Caco-2 (cell line): ENCODE results near the gene STK36. TPM values are rescaled to one million over a fixed set of nuclear protein-coding genes. Genes with fewer than 3 reads are reported as not detected.

Experiments
- BruUV-seq: library from RNA; stranded (reverse); fragments of 400-500 nt; replicated peaks from 2 replicates; lab custom pipeline; 2021; lab: Mats Ljungman, UMichigan
- CTCF ChIA-PET: fragments of 300-600 bp; sonication (Branson Sonifier 250); formaldehyde crosslinking; loops from one replicate; lab custom pipeline; 2022; ENCODE audit warnings: antibody characterized with exemption; lab: Charles Lee
- POLR2A ChIA-PET: fragments of 300-600 bp; sonication (Branson Sonifier 250); formaldehyde crosslinking; loops from one replicate; lab custom pipeline; 2022; ENCODE audit warnings: antibody characterized with exemption; lab: Charles Lee
- DNase-seq, 2 experiments: peaks; one replicate each; pipeline versions ENCODE4 v3.0.0 to v3.0.0-alpha.2; 2020 to 2022
- H3K27me3 ChIP-seq: replicated peaks from 2 replicates; pipeline ENCODE4 v1.6.0; 2011; ENCODE audit warnings: low read length; ENCODE audit not compliant: control insufficient read depth, insufficient read depth
- H3K36me3 ChIP-seq: 2 replicates; pipeline ENCODE4 v1.5.1; 2011; ENCODE audit warnings: low read length; ENCODE audit not compliant: control insufficient read depth, insufficient read depth
- H3K4me1 ChIP-seq: fragments of 250-450 bp; sonication (Bioruptor Pico); 2 replicates; pipeline ENCODE4 v1.5.1; 2020; ENCODE audit warnings: mild to moderate bottlenecking
- H3K4me3 ChIP-seq: 2 replicates; pipeline ENCODE4 v1.5.1; 2011; ENCODE audit warnings: low read depth, mild to moderate bottlenecking, control low read depth, low read length
- H3K9me3 ChIP-seq: fragments of 250-450 bp; sonication (Bioruptor Pico); 2 replicates; pipeline ENCODE4 v1.5.1; 2020; ENCODE audit warnings: mild to moderate bottlenecking, moderate library complexity
- H3K27ac Mint-ChIP-seq: one replicate; pipeline ENCODE4 v1.8.0; 2022; ENCODE audit warnings: mixed read lengths; ENCODE audit not compliant: unreplicated experiment
- H3K27me3 Mint-ChIP-seq: one replicate; pipeline ENCODE4 v1.8.0; 2022; ENCODE audit warnings: mixed read lengths; ENCODE audit not compliant: insufficient read depth, unreplicated experiment
- H3K36me3 Mint-ChIP-seq: one replicate; pipeline ENCODE4 v1.8.0; 2022; ENCODE audit warnings: mild to moderate bottlenecking, mixed read lengths; ENCODE audit not compliant: insufficient read depth, unreplicated experiment
- H3K4me1 Mint-ChIP-seq: one replicate; pipeline ENCODE4 v1.8.0; 2022; ENCODE audit warnings: low read depth, mixed read lengths; ENCODE audit not compliant: unreplicated experiment
- H3K4me3 Mint-ChIP-seq: one replicate; pipeline ENCODE4 v1.8.0; 2022; ENCODE audit warnings: mild to moderate bottlenecking, moderate library complexity, mixed read lengths; ENCODE audit not compliant: unreplicated experiment
- H3K9me3 Mint-ChIP-seq: one replicate; pipeline ENCODE4 v1.8.0; 2022; ENCODE audit warnings: mixed read lengths; ENCODE audit not compliant: unreplicated experiment
- CTCF ChIP-seq, 2 experiments: fragments of 200-600 bp in 1 of 2; IDR thresholded peaks; 1 replicate in 1 of 2; 2 replicates in 1 of 2; pipeline versions ENCODE4 v1.5.1 to v1.8.0; 2011 to 2022; ENCODE audit warnings: antibody characterized with exemption in 1 of 2, control low read depth in 1 of 2, inconsistent platforms in 1 of 2, low read depth in 1 of 2, low read length in 1 of 2, mild to moderate bottlenecking in 1 of 2, moderate library complexity in 1 of 2; ENCODE audit not compliant: insufficient read depth in 1 of 2, severe bottlenecking in 1 of 2, unreplicated experiment in 1 of 2
- intact Hi-C: fragments of 100-400 bp; cut with micrococcal nuclease; formaldehyde crosslinking; loops from one replicate; pipeline ENCODE4 v1.10.0; 2022; ENCODE audit not compliant: unreplicated experiment
- total RNA-seq: library from RNA; stranded (reverse); gene quantifications from 2 replicates; pipeline ENCODE4 v1.2.3, GENCODE V29; 2022

The STK36 gene
- total RNA-seq, 1 experiment from 2014 or later, result 44.1 TPM

- TF ChIP-seq CTCF (IDR thresholded peaks at IDR 0.05; ENCODE audit: insufficient read depth in 1 of 2, low read depth in 1 of 2, low read length in 1 of 2, severe bottlenecking in 1 of 2, unreplicated experiment in 1 of 2), result no peak
- no peaks in the 10 kb centered on the region for H3K4me1 Mint-ChIP-seq
- no peaks in the 10 kb centered on the region for H3K9me3 Mint-ChIP-seq
- DNase-seq, result no peak
- BruUV-seq, result no TSS peak
- H3K27me3 Mint-ChIP-seq, result no peaks in the 10 kb centered on the region
- H3K9me3 ChIP-seq, result peaks cover 14% of the 10 kb centered on the region
- H3K27ac Mint-ChIP-seq, result no peak overlapping the region
- no peaks in the 10 kb centered on the region for H3K27me3 ChIP-seq
- H3K4me3 Mint-ChIP-seq, result no peak overlapping the region
- H3K36me3 ChIP-seq, result peaks cover 2% of the 10 kb centered on the region; the same call in 1 of the 2 replicates
- intact Hi-C loops, result no loop called here
- ChIA-PET POLR2A (interaction anchor here (0.6 kb wide), 1 partner anchor 58 kb away, joined by 3 read pairs; no protein-coding TSS in a partner anchor), CTCF (interaction anchor here (1.3 kb wide), 1 partner anchor 16 kb away, joined by 3 read pairs; no protein-coding TSS in a partner anchor)
- peaks cover 51% of the 10 kb centered on the region for H3K36me3 Mint-ChIP-seq
- H3K4me1 ChIP-seq, result no peaks in the 10 kb centered on the region
- no peak overlapping the region for H3K4me3 ChIP-seq
These were observed 54.2 kb downstream of the STK36 start for GRCh38 chr2:218726004-218726574.

GRCh38 chr2:218727502-218728165 is 55.7 kb downstream of the STK36 start:
- Histone ChIP-seq H3K4me3 (no peak overlapping the region), H3K4me1 (peaks cover 7% of the 10 kb centered on the region; the same call in 1 of the 2 replicates), H3K9me3 (peaks cover 14% of the 10 kb centered on the region), H3K27me3 (no peaks in the 10 kb centered on the region), H3K36me3 (peaks cover 2% of the 10 kb centered on the region; the same call in 1 of the 2 replicates)
- ChIA-PET POLR2A (no interaction called here), CTCF (interaction anchor here (0.6 to 1.0 kb wide), 2 partner anchors 120 to 846 kb away, joined by 4 to 5 read pairs; no protein-coding TSS in a partner anchor)
- H3K4me1 Mint-ChIP-seq, result peaks cover 7% of the 10 kb centered on the region
- no peak for DNase-seq
- intact Hi-C loops, result loop anchor here (1.0 kb wide), 1 partner anchor 120 kb away; no protein-coding TSS in a partner anchor
- H3K27ac Mint-ChIP-seq, result no peak overlapping the region
- no TSS peak for BruUV-seq
- no peak overlapping the region for H3K4me3 Mint-ChIP-seq
- H3K9me3 Mint-ChIP-seq, result no peaks in the 10 kb centered on the region
- H3K27me3 Mint-ChIP-seq, result no peaks in the 10 kb centered on the region
- H3K36me3 Mint-ChIP-seq, result peaks cover 51% of the 10 kb centered on the region
- peak; percentile 23 to 37 for TF ChIP-seq CTCF (IDR thresholded peaks at IDR 0.05; ENCODE audit: insufficient read depth in 1 of 2, low read depth in 1 of 2, low read length in 1 of 2, severe bottlenecking in 1 of 2, unreplicated experiment in 1 of 2)

- peaks cover 62% of the 10 kb centered on the region for H3K36me3 Mint-ChIP-seq
- peaks cover 14% of the 10 kb centered on the region for H3K9me3 ChIP-seq
- TF ChIP-seq CTCF (IDR thresholded peaks at IDR 0.05; ENCODE audit: insufficient read depth in 1 of 2, low read depth in 1 of 2, low read length in 1 of 2, severe bottlenecking in 1 of 2, unreplicated experiment in 1 of 2), result no peak
- peaks cover 2% of the 10 kb centered on the region; the same call in 1 of the 2 replicates for H3K36me3 ChIP-seq
- H3K27me3 Mint-ChIP-seq, result no peaks in the 10 kb centered on the region
- no peak overlapping the region for H3K4me3 ChIP-seq
- ChIA-PET POLR2A (interaction anchor here (0.7 kb wide), 1 partner anchor 180 kb away, joined by 10 read pairs; no protein-coding TSS in a partner anchor), CTCF (no interaction called here)
- H3K4me1 ChIP-seq, result peaks cover 7% of the 10 kb centered on the region; the same call in 1 of the 2 replicates
- no peak for DNase-seq
- no peak overlapping the region for H3K27ac Mint-ChIP-seq
- intact Hi-C loops, result no loop called here
- no peaks in the 10 kb centered on the region for H3K9me3 Mint-ChIP-seq
- H3K27me3 ChIP-seq, result no peaks in the 10 kb centered on the region
- no peak overlapping the region for H3K4me3 Mint-ChIP-seq
- no TSS peak for BruUV-seq
- H3K4me1 Mint-ChIP-seq, result peaks cover 7% of the 10 kb centered on the region
These were observed 57.8 kb downstream of the STK36 start for GRCh38 chr2:218729640-218730039.
